Stomach (tissue), 4 donors: ENCODE measurements around the gene MBNL2.

Source experiments
- CTCF ChIP-seq, 7 experiments: fragments of 450-650 bp in 4 of 7; fragments of 200-600 bp in 3 of 7; sonication (generic) in 3 of 7; IDR thresholded peaks; one replicate each; pipeline ENCODE4 v1.5.1; 2016 to 2019; ENCODE audit warnings: antibody characterized with exemption in 7 of 7, control low read depth in 2 of 7, mild to moderate bottlenecking in 1 of 7
- EP300 ChIP-seq: sonication (generic); formaldehyde crosslinking; IDR thresholded peaks from one replicate; pipeline ENCODE4 v1.6.1; 2017; ENCODE audit warnings: antibody characterized with exemption
- POLR2A ChIP-seq, 4 donors: fragments of 450-650 bp; IDR thresholded peaks; one replicate each; pipeline ENCODE4 v1.6.1; 2016; ENCODE audit warnings: antibody characterized with exemption in 4 of 4, control low read depth in 2 of 4, mild to moderate bottlenecking in 1 of 4, moderate library complexity in 1 of 4
- POLR2AphosphoS5 ChIP-seq, 3 donors: sonication (generic); formaldehyde crosslinking; IDR thresholded peaks; one replicate each; pipeline ENCODE4 v1.6.1; 2016; ENCODE audit warnings: antibody characterized with exemption in 3 of 3

- TF ChIP-seq CTCF (IDR thresholded peaks at IDR 0.05) = no peak
- no peak for TF ChIP-seq POLR2AphosphoS5 (IDR thresholded peaks at IDR 0.05)
- TF ChIP-seq POLR2A (IDR thresholded peaks at IDR 0.05) = no peak
- TF ChIP-seq EP300 = no peak
These were observed 112.6 kb downstream of the MBNL2 start for GRCh38 chr13:97334690-97335089.
